ENCODE measurements around the gene XPOT. TPM values are rescaled to one million over a fixed set of nuclear protein-coding genes. Genes with fewer than 3 reads are reported as not detected.

XPOT gene
- total RNA-seq, 1 donor from 2014 or later = 44.7 TPM

GRCh38 chr12:64419696-64420095 is 15.5 kb downstream of the XPOT start:
- peak in 1 of 2 donors; percentile 37 for DNase-seq (ENCODE audit: low read depth in 2 of 2)

- DNase-seq (ENCODE audit: low read depth in 2 of 2) = no peak
Measured at GRCh38 chr12:64427988-64428387, 23.8 kb downstream of the XPOT start.

GRCh38 chr12:64428956-64429355 is 24.8 kb downstream of the XPOT start:
- no peak for DNase-seq (ENCODE audit: low read depth in 2 of 2)

- DNase-seq (ENCODE audit: low read depth in 2 of 2) = no peak
Measured at GRCh38 chr12:64430886-64431285, 26.7 kb downstream of the XPOT start.

- no peak for DNase-seq (ENCODE audit: low read depth in 2 of 2)
Measured at GRCh38 chr12:64431791-64432190, 27.6 kb downstream of the XPOT start.

- DNase-seq (ENCODE audit: low read depth in 2 of 2) = no peak
Measured at GRCh38 chr12:64433915-64434314, 29.7 kb downstream of the XPOT start.

GRCh38 chr12:64440100-64440499 is 35.9 kb downstream of the XPOT start:
- no peak for DNase-seq (ENCODE audit: low read depth in 2 of 2)

GRCh38 chr12:64445490-64445889 is 41.3 kb downstream of the XPOT start:
- no peak for DNase-seq (ENCODE audit: low read depth in 2 of 2)

GRCh38 chr12:64446295-64446694 is 42.1 kb downstream of the XPOT start:
- DNase-seq (ENCODE audit: low read depth in 2 of 2) = no peak

GRCh38 chr12:64450057-64450640 is 46.0 kb downstream of the XPOT start:
- DNase-seq (ENCODE audit: low read depth in 2 of 2) = no peak

- DNase-seq (ENCODE audit: low read depth in 2 of 2) = peak in 1 of 2 donors; percentile 12
Measured at GRCh38 chr12:64450711-64451486, 46.7 kb downstream of the XPOT start.

- peak; percentile 60 to 89 for DNase-seq (ENCODE audit: low read depth in 2 of 2)
Measured at GRCh38 chr12:64451687-64452558, 47.7 kb downstream of the XPOT start, which contains the start of gene TBK1. Gene TBK1 (plus strand): TSS chr12:64452120. CDS start chr12:64455871, 3,751 bp downstream.

- DNase-seq (ENCODE audit: low read depth in 2 of 2) = peak; percentile 51 to 84
Measured at GRCh38 chr12:64452559-64453329, 48.6 kb downstream of the XPOT start.

GRCh38 chr12:64455506-64455905 is 51.3 kb downstream of the XPOT start:
- no peak for DNase-seq (ENCODE audit: low read depth in 2 of 2)

GRCh38 chr12:64456119-64456518 is 51.9 kb downstream of the XPOT start:
- no peak for DNase-seq (ENCODE audit: low read depth in 2 of 2)

GRCh38 chr12:64457032-64457431 is 52.8 kb downstream of the XPOT start:
- DNase-seq (ENCODE audit: low read depth in 2 of 2) = peak; percentile 41 to 83

GRCh38 chr12:64457466-64457865 is 53.3 kb downstream of the XPOT start:
- DNase-seq (ENCODE audit: low read depth in 2 of 2) = no peak

- DNase-seq (ENCODE audit: low read depth in 2 of 2) = no peak
Measured at GRCh38 chr12:64457923-64458322, 53.7 kb downstream of the XPOT start.

GRCh38 chr12:64459394-64459891 is 55.3 kb downstream of the XPOT start:
- DNase-seq (ENCODE audit: low read depth in 2 of 2) = peak in 1 of 2 donors; percentile 23

- DNase-seq (ENCODE audit: low read depth in 2 of 2) = peak in 1 of 2 donors; percentile 23
Measured at GRCh38 chr12:64461634-64462414, 57.6 kb downstream of the XPOT start.
